H54 (cell line): Measurements from ENCODE around the gene UGCG.

ENCODE experiments used
- DNase-seq: peaks from one replicate; pipeline ENCODE4 v3.0.0; 2011; ENCODE audit warnings: low spot score, mixed read lengths; ENCODE audit not compliant: insufficient read length
- FAIRE-seq: peaks from 3 replicates; lab custom pipeline; 2011; peaks lifted over from hg19 to GRCh38; lab: Jason Lieb, UNC
- POLR2A ChIP-seq: IDR thresholded peaks from 2 replicates; pipeline ENCODE4 v1.6.1; 2011; ENCODE audit warnings: low read depth, mild to moderate bottlenecking, low read length

Gene UGCG

GRCh38 chr9:111917980-111918379 lies 21.4 kb downstream of the UGCG start:
- DNase-seq (no peak), FAIRE-seq (no peak)
- TF ChIP-seq POLR2A = no peak

GRCh38 chr9:111919875-111920274 lies 23.3 kb downstream of the UGCG start:
- no peak for FAIRE-seq
- DNase-seq = no peak
- no peak for TF ChIP-seq POLR2A

GRCh38 chr9:111920531-111920930 lies 23.9 kb downstream of the UGCG start:
- DNase-seq (no peak), FAIRE-seq (no peak)
- no peak for TF ChIP-seq POLR2A

GRCh38 chr9:111922324-111923013 lies 25.9 kb downstream of the UGCG start:
- no peak for TF ChIP-seq POLR2A
- peak; percentile 75 for FAIRE-seq
- no peak for DNase-seq

GRCh38 chr9:111924281-111924680 lies 27.7 kb downstream of the UGCG start:
- DNase-seq = no peak
- TF ChIP-seq POLR2A = no peak
- no peak for FAIRE-seq

- no peak for TF ChIP-seq POLR2A
- FAIRE-seq (peak; percentile 70), DNase-seq (no peak)
Measured at GRCh38 chr9:111925017-111925770, 28.6 kb downstream of the UGCG start.

- TF ChIP-seq POLR2A = no peak
- no peak for DNase-seq
- FAIRE-seq = no peak
Measured at GRCh38 chr9:111925784-111926183, 29.2 kb downstream of the UGCG start.

- no peak for FAIRE-seq
- no peak for TF ChIP-seq POLR2A
- no peak for DNase-seq
Measured at GRCh38 chr9:111926421-111926875, 29.8 kb downstream of the UGCG start.

GRCh38 chr9:111928359-111928720 lies 31.7 kb downstream of the UGCG start:
- FAIRE-seq (peak; percentile 94), DNase-seq (no peak)
- TF ChIP-seq POLR2A = no peak

GRCh38 chr9:111934747-111935146 lies 38.1 kb downstream of the UGCG start:
- TF ChIP-seq POLR2A = no peak
- DNase-seq = no peak
- FAIRE-seq = peak; percentile 80

- DNase-seq = no peak
- FAIRE-seq = peak; percentile 57
- TF ChIP-seq POLR2A = no peak
Measured at GRCh38 chr9:111936391-111936790, 39.8 kb downstream of the UGCG start.

GRCh38 chr9:111937301-111937700 lies 40.7 kb downstream of the UGCG start:
- DNase-seq = no peak
- TF ChIP-seq POLR2A = no peak
- no peak for FAIRE-seq

- DNase-seq (no peak), FAIRE-seq (peak; percentile 92)
- TF ChIP-seq POLR2A = no peak
Measured at GRCh38 chr9:111937781-111938426, 41.3 kb downstream of the UGCG start.

- FAIRE-seq (no peak), DNase-seq (no peak)
- TF ChIP-seq POLR2A = no peak
Measured at GRCh38 chr9:111938427-111938800, 41.8 kb downstream of the UGCG start.
